ENCODE results near the gene PLEKHA8.

- no peak for TF ChIP-seq POLR2A (IDR thresholded peaks at IDR 0.05)
- TF ChIP-seq POLR2AphosphoS5 (IDR thresholded peaks at IDR 0.05) = peak in 1 of 3 donors; percentile 9
- no peak for TF ChIP-seq CTCF (IDR thresholded peaks at IDR 0.05)
- TF ChIP-seq EP300 (IDR thresholded peaks at IDR 0.05) = no peak
Measured at GRCh38 chr7:30027065-30027456, 1.2 kb upstream of the PLEKHA8 start.
